SK-N-SH (cell line): ENCODE data around the gene WNT5A.

Experiments used
- EZH2phosphoT487 ChIP-seq: fragments of 200-600 bp; sonication (generic); IDR thresholded peaks from 2 replicates; pipeline ENCODE4 v1.6.1; 2017; ENCODE audit warnings: low read depth, mixed run types, mild to moderate bottlenecking, antibody characterized with exemption, moderate library complexity, borderline replicate concordance
- POLR2AphosphoS5 ChIP-seq: IDR thresholded peaks from 2 replicates; pipeline ENCODE4 v1.6.1; 2012; ENCODE audit warnings: low read depth, low read length
- RAD21 ChIP-seq: IDR thresholded peaks from 2 replicates; pipeline ENCODE4 v1.6.1; 2012; ENCODE audit warnings: mild to moderate bottlenecking, low read length
- RCOR1 ChIP-seq: fragments of 150-350 bp; IDR thresholded peaks from 2 replicates; pipeline ENCODE4 v1.6.1; 2017; ENCODE audit warnings: antibody characterized with exemption, low read length
- SMC3 ChIP-seq: IDR thresholded peaks from 2 replicates; pipeline ENCODE4 v1.6.1; 2012; ENCODE audit warnings: low read depth, low read length, improper control_type of control experiment
- TF ChIP-seq, protein P1 (sequence below): fragments of 200-600 bp; sonication (generic); IDR thresholded peaks from 2 replicates; pipeline ENCODE4 v1.6.1; 2017; ENCODE audit warnings: antibody characterized with exemption, mild to moderate bottlenecking, moderate library complexity

DNA sequence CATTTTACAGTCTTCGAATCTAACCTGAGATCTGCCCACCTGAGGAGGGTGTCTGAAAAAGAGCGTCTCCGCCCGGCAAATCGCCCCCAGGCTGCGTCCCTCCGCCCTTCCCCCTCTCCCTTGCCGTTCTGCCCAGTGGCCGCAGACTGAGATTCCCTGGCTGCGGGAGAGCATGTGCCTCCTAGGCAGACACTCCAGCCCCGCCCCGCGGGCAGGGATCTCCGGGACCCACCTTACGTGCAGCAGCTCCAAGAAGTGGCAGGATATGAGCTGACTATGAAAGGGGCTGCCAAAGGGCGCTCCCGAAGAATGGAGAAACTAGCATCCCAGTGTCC, 2.7 kb upstream of the WNT5A start:
- TF ChIP-seq, protein P1, sequence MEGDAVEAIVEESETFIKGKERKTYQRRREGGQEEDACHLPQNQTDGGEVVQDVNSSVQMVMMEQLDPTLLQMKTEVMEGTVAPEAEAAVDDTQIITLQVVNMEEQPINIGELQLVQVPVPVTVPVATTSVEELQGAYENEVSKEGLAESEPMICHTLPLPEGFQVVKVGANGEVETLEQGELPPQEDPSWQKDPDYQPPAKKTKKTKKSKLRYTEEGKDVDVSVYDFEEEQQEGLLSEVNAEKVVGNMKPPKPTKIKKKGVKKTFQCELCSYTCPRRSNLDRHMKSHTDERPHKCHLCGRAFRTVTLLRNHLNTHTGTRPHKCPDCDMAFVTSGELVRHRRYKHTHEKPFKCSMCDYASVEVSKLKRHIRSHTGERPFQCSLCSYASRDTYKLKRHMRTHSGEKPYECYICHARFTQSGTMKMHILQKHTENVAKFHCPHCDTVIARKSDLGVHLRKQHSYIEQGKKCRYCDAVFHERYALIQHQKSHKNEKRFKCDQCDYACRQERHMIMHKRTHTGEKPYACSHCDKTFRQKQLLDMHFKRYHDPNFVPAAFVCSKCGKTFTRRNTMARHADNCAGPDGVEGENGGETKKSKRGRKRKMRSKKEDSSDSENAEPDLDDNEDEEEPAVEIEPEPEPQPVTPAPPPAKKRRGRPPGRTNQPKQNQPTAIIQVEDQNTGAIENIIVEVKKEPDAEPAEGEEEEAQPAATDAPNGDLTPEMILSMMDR, result no peak
- TF ChIP-seq SMC3 (no peak), RCOR1 (no peak), POLR2AphosphoS5 (no peak), EZH2phosphoT487 (no peak), RAD21 (no peak)
